Measurements from ENCODE around the gene EHD4.

GRCh38 chr15:41935566-41936020 lies 36.8 kb downstream of the EHD4 start:
- no peak for TF ChIP-seq CTCF (IDR thresholded peaks at IDR 0.05)
- no peak for TF ChIP-seq POLR2A (IDR thresholded peaks at IDR 0.05)
- TF ChIP-seq POLR2AphosphoS5 (IDR thresholded peaks at IDR 0.05): no peak
